ENCODE measurements around the gene GPR61.

The GPR61 gene

DNA sequence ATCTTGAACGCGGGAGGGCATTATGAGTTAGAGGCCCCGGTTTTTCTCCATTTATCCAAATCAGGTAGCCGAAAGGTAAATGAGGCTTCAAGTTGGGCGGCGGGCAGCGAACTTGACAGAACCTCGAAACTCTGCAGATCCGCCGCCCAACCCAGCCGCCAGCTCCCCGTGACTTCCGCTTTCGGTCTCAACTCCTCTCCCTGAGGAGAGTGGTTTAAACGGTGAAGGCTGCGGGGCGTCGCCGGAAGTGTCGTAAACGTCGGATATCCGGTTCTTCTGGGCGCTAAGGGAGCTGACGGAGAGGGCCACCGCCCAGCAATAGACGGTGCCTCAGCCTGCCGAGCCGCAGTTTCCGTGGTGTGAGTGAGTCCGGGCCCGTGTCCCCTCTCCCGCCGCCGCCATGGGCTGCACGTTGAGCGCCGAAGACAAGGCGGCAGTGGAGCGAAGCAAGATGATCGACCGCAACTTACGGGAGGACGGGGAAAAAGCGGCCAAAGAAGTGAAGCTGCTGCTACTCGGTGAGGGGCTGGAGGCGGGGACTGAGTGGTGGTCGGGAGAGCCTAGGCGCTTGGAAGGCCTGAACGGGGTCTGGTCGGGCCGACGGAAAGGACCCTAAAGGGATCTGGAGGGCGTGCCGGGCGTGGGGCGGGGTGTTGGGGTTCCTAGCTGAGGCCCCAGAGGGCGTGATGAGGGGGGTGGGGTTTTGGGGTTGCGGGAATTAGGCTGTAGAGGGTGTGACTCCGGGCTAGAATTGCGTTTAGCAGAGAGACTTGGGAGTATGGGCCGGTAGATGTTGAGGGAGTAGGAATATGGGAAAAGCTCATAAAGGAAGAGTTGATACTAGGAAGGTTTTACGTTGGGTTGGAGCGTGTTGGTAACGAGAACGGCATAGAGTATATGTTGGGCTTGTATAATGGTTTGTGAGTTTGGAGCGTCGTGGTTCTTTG is 8.9 kb downstream of the GPR61 start, which contains the start of gene GNAI3 (continued):
- TF ChIP-seq, protein P1, sequence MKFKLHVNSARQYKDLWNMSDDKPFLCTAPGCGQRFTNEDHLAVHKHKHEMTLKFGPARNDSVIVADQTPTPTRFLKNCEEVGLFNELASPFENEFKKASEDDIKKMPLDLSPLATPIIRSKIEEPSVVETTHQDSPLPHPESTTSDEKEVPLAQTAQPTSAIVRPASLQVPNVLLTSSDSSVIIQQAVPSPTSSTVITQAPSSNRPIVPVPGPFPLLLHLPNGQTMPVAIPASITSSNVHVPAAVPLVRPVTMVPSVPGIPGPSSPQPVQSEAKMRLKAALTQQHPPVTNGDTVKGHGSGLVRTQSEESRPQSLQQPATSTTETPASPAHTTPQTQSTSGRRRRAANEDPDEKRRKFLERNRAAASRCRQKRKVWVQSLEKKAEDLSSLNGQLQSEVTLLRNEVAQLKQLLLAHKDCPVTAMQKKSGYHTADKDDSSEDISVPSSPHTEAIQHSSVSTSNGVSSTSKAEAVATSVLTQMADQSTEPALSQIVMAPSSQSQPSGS (tag by site-specific recombination; IDR thresholded peaks at IDR 0.05; ENCODE audit: low read depth): no peak
- TF ChIP-seq, protein P2, sequence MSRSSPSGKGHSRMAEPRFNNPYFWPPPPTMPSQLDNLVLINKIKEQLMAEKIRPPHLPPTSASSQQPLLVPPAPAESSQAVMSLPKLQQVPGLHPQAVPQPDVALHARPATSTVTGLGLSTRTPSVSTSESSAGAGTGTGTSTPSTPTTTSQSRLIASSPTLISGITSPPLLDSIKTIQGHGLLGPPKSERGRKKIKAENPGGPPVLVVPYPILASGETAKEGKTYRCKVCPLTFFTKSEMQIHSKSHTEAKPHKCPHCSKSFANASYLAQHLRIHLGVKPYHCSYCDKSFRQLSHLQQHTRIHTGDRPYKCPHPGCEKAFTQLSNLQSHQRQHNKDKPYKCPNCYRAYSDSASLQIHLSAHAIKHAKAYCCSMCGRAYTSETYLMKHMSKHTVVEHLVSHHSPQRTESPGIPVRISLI (tag by site-specific recombination; IDR thresholded peaks at IDR 0.05): no peak
- no peak for TF ChIP-seq MYNN (tag by site-specific recombination; IDR thresholded peaks at IDR 0.05; ENCODE audit: borderline replicate concordance)
- 0 out of 2 replicates have a peak, but pooled peaks have one; percentile 11 for TF ChIP-seq ZNF792 (tag by site-specific recombination; IDR thresholded peaks at IDR 0.05)
- no peak for TF ChIP-seq ZNF274 (IDR thresholded peaks at IDR 0.05; ENCODE audit: low read length)
- TF ChIP-seq ZNF274 (tag by site-specific recombination; IDR thresholded peaks at IDR 0.05; ENCODE audit: borderline replicate concordance): no peak
- TF ChIP-seq ZNF548 (tag by site-specific recombination; IDR thresholded peaks at IDR 0.05): no peak
- peak; percentile 78 for TF ChIP-seq SP7 (tag by site-specific recombination; IDR thresholded peaks at IDR 0.05)
- TF ChIP-seq, protein P3, sequence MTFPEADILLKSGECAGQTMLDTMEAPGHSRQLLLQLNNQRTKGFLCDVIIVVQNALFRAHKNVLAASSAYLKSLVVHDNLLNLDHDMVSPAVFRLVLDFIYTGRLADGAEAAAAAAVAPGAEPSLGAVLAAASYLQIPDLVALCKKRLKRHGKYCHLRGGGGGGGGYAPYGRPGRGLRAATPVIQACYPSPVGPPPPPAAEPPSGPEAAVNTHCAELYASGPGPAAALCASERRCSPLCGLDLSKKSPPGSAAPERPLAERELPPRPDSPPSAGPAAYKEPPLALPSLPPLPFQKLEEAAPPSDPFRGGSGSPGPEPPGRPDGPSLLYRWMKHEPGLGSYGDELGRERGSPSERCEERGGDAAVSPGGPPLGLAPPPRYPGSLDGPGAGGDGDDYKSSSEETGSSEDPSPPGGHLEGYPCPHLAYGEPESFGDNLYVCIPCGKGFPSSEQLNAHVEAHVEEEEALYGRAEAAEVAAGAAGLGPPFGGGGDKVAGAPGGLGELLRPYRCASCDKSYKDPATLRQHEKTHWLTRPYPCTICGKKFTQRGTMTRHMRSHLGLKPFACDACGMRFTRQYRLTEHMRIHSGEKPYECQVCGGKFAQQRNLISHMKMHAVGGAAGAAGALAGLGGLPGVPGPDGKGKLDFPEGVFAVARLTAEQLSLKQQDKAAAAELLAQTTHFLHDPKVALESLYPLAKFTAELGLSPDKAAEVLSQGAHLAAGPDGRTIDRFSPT (tag by site-specific recombination; IDR thresholded peaks at IDR 0.05): no peak
- TF ChIP-seq OVOL3 (tag by site-specific recombination; IDR thresholded peaks at IDR 0.05): 0 out of 2 replicates have a peak, but pooled peaks have one; percentile 35
- TF ChIP-seq ZFP37 (tag by site-specific recombination; IDR thresholded peaks at IDR 0.05): peak; percentile 93; the same call in 1 of the 2 replicates
- TF ChIP-seq ZNF146 (tag by site-specific recombination; IDR thresholded peaks at IDR 0.05): no peak
- TF ChIP-seq ZSCAN16 (tag by site-specific recombination; IDR thresholded peaks at IDR 0.05): no peak
- TF ChIP-seq ZNF600 (tag by site-specific recombination; IDR thresholded peaks at IDR 0.05): 0 out of 2 replicates have a peak, but pooled peaks have one; percentile 64
- peak; percentile 95 for TF ChIP-seq ZBTB8A (tag by site-specific recombination; IDR thresholded peaks at IDR 0.05)
- TF ChIP-seq, protein P4, sequence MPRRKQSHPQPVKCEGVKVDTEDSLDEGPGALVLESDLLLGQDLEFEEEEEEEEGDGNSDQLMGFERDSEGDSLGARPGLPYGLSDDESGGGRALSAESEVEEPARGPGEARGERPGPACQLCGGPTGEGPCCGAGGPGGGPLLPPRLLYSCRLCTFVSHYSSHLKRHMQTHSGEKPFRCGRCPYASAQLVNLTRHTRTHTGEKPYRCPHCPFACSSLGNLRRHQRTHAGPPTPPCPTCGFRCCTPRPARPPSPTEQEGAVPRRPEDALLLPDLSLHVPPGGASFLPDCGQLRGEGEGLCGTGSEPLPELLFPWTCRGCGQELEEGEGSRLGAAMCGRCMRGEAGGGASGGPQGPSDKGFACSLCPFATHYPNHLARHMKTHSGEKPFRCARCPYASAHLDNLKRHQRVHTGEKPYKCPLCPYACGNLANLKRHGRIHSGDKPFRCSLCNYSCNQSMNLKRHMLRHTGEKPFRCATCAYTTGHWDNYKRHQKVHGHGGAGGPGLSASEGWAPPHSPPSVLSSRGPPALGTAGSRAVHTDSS (tag by site-specific recombination; IDR thresholded peaks at IDR 0.05): no peak
- TF ChIP-seq, protein P5, sequence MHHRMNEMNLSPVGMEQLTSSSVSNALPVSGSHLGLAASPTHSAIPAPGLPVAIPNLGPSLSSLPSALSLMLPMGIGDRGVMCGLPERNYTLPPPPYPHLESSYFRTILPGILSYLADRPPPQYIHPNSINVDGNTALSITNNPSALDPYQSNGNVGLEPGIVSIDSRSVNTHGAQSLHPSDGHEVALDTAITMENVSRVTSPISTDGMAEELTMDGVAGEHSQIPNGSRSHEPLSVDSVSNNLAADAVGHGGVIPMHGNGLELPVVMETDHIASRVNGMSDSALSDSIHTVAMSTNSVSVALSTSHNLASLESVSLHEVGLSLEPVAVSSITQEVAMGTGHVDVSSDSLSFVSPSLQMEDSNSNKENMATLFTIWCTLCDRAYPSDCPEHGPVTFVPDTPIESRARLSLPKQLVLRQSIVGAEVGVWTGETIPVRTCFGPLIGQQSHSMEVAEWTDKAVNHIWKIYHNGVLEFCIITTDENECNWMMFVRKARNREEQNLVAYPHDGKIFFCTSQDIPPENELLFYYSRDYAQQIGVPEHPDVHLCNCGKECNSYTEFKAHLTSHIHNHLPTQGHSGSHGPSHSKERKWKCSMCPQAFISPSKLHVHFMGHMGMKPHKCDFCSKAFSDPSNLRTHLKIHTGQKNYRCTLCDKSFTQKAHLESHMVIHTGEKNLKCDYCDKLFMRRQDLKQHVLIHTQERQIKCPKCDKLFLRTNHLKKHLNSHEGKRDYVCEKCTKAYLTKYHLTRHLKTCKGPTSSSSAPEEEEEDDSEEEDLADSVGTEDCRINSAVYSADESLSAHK (tag by site-specific recombination; IDR thresholded peaks at IDR 0.05): no peak
- no peak for TF ChIP-seq TCF7L2 (IDR thresholded peaks at IDR 0.05; ENCODE audit: borderline replicate concordance, low read depth, low read length)
- TF ChIP-seq ZNF23 (tag by site-specific recombination; IDR thresholded peaks at IDR 0.05; ENCODE audit: borderline replicate concordance): no peak
- peak; percentile 48 for TF ChIP-seq ZBTB20 (tag by site-specific recombination; IDR thresholded peaks at IDR 0.05)
- TF ChIP-seq ZNF777 (tag by site-specific recombination; IDR thresholded peaks at IDR 0.05; ENCODE audit: borderline replicate concordance): peak; percentile 86; the same call in 1 of the 2 replicates
- TF ChIP-seq, protein P6, sequence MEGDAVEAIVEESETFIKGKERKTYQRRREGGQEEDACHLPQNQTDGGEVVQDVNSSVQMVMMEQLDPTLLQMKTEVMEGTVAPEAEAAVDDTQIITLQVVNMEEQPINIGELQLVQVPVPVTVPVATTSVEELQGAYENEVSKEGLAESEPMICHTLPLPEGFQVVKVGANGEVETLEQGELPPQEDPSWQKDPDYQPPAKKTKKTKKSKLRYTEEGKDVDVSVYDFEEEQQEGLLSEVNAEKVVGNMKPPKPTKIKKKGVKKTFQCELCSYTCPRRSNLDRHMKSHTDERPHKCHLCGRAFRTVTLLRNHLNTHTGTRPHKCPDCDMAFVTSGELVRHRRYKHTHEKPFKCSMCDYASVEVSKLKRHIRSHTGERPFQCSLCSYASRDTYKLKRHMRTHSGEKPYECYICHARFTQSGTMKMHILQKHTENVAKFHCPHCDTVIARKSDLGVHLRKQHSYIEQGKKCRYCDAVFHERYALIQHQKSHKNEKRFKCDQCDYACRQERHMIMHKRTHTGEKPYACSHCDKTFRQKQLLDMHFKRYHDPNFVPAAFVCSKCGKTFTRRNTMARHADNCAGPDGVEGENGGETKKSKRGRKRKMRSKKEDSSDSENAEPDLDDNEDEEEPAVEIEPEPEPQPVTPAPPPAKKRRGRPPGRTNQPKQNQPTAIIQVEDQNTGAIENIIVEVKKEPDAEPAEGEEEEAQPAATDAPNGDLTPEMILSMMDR (tag by site-specific recombination; IDR thresholded peaks at IDR 0.05): peak; percentile 36; the same call in 1 of the 2 replicates
- no peak for TF ChIP-seq ZNF350 (tag by site-specific recombination; IDR thresholded peaks at IDR 0.05)
- TF ChIP-seq, protein P7, sequence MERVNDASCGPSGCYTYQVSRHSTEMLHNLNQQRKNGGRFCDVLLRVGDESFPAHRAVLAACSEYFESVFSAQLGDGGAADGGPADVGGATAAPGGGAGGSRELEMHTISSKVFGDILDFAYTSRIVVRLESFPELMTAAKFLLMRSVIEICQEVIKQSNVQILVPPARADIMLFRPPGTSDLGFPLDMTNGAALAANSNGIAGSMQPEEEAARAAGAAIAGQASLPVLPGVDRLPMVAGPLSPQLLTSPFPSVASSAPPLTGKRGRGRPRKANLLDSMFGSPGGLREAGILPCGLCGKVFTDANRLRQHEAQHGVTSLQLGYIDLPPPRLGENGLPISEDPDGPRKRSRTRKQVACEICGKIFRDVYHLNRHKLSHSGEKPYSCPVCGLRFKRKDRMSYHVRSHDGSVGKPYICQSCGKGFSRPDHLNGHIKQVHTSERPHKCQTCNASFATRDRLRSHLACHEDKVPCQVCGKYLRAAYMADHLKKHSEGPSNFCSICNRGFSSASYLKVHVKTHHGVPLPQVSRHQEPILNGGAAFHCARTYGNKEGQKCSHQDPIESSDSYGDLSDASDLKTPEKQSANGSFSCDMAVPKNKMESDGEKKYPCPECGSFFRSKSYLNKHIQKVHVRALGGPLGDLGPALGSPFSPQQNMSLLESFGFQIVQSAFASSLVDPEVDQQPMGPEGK (tag by site-specific recombination; IDR thresholded peaks at IDR 0.05): peak; percentile 56
- TF ChIP-seq ZNF394 (tag by site-specific recombination; IDR thresholded peaks at IDR 0.05; ENCODE audit: borderline replicate concordance): peak; percentile 40; the same call in 1 of the 2 replicates
